ENCODE results near the gene CTNNA3.

Gene CTNNA3

GRCh38 chr10:66844176-66844942 is 851.6 kb downstream of the CTNNA3 start:
- DNase-seq, result no peak

- no peak for DNase-seq
These were observed 852.6 kb downstream of the CTNNA3 start for GRCh38 chr10:66843396-66843795.

GRCh38 chr10:66842867-66843266 is 853.1 kb downstream of the CTNNA3 start:
- no peak for DNase-seq

GRCh38 chr10:66842371-66842770 is 853.6 kb downstream of the CTNNA3 start:
- no peak for DNase-seq

GRCh38 chr10:66838656-66839055 is 857.3 kb downstream of the CTNNA3 start:
- DNase-seq, result no peak

- DNase-seq, result no peak
These were observed 858.0 kb downstream of the CTNNA3 start for GRCh38 chr10:66837990-66838389.

GRCh38 chr10:66837335-66837734 is 858.7 kb downstream of the CTNNA3 start:
- DNase-seq, result no peak

- DNase-seq, result no peak
These were observed 859.2 kb downstream of the CTNNA3 start for GRCh38 chr10:66836771-66837170.

- DNase-seq, result no peak
These were observed 859.9 kb downstream of the CTNNA3 start for GRCh38 chr10:66836057-66836456.

- DNase-seq, result no peak
These were observed 860.6 kb downstream of the CTNNA3 start for GRCh38 chr10:66835400-66835799.

- DNase-seq, result no peak
These were observed 861.2 kb downstream of the CTNNA3 start for GRCh38 chr10:66834802-66835201.

GRCh38 chr10:66833861-66834260 is 862.1 kb downstream of the CTNNA3 start:
- no peak for DNase-seq

GRCh38 chr10:66832781-66833422 is 863.1 kb downstream of the CTNNA3 start:
- DNase-seq, result no peak

- no peak for DNase-seq
These were observed 867.0 kb downstream of the CTNNA3 start for GRCh38 chr10:66828957-66829356.

- DNase-seq, result no peak
These were observed 868.6 kb downstream of the CTNNA3 start for GRCh38 chr10:66827353-66827752.

- no peak for DNase-seq
These were observed 872.7 kb downstream of the CTNNA3 start for GRCh38 chr10:66823301-66823700.

GRCh38 chr10:66822801-66823200 is 873.2 kb downstream of the CTNNA3 start:
- no peak for DNase-seq

GRCh38 chr10:66819691-66820090 is 876.3 kb downstream of the CTNNA3 start:
- DNase-seq, result no peak

GRCh38 chr10:66813122-66813521 is 882.9 kb downstream of the CTNNA3 start:
- DNase-seq, result no peak

- DNase-seq, result no peak
These were observed 884.8 kb downstream of the CTNNA3 start for GRCh38 chr10:66811211-66811610.

GRCh38 chr10:66809402-66809801 is 886.6 kb downstream of the CTNNA3 start:
- no peak for DNase-seq

- DNase-seq, result no peak
These were observed 890.4 kb downstream of the CTNNA3 start for GRCh38 chr10:66805612-66806011.

GRCh38 chr10:66804962-66805361 is 891.0 kb downstream of the CTNNA3 start:
- no peak for DNase-seq

- no peak for DNase-seq
These were observed 892.8 kb downstream of the CTNNA3 start for GRCh38 chr10:66803174-66803573.

GRCh38 chr10:66799474-66799873 is 896.5 kb downstream of the CTNNA3 start:
- no peak for DNase-seq
